HG02970 (cell line): Measurements from ENCODE around the gene PTPRG.
"Not testable (repeated sequence)": the region's sequence is repeated elsewhere in the genome, so short reads cannot be mapped to it uniquely, and the experiment has no call there.

Experiments used
- ATAC-seq: cut with Tn5 transposase; IDR thresholded peaks from one replicate; pipeline ENCODE4 v1.9.1; 2021; ENCODE audit warnings: mild to moderate bottlenecking, moderate library complexity, moderate number of reproducible peaks; ENCODE audit not compliant: unreplicated experiment, low FRiP score

PTPRG gene

DNA sequence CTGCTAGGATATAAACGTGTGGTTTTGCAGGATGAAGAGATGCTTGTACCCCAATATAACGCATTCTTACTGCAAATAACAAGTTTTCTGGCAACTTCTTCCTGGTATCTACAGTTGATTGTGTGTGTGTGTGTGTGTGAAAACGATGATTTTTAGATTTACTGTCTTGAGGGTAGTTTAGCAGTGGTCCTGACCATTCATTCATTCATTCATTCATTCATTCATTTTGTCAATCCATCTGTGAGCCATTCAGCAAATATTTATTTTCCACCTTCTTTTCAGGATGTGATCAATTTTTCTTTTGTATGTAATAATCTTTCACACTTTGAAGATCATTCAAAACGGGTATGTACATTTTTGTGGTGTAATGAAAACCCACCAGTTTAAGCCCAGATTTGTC, 250.7 kb downstream of the PTPRG start:
- ATAC-seq, result no peak

DNA sequence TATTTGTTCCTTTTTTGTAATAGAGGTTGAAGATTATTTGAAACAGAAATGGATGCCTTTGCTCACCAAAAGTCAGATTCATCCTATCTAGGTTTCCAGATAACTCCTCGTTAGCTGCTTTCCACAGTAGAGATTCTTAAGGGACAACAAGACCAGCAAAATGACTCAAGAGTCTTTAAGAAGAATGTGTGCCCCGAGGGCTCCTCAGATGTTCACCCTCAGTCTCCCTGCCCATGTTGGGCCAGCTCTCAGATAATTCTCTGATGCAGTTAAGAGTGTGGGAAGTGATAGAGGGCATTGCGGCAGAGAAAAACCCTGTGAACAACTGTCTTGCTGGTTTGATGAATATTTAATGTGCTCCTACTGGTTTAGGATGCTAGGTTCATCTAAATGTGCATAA, 251.1 kb downstream of the PTPRG start:
- ATAC-seq, result no peak

DNA sequence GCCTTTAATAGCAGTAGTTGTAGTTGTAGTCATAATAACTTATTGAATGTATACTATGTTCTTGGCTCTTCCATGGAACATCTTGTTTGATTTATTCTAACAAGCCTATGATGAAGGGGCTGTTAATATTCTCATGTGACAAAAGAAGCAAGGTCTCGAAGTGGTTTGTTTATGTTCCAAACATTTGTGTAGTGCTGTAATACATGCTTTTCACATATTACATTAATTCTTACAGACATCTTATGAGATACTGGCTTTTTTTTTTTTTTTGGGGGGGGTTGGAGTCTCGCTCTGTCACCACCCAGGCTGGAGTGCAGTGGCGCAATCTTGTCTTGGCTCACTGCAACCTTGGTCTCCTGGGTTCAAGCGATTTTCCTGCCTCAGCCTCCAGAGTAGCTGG, 252.3 kb downstream of the PTPRG start:
- no peak for ATAC-seq

DNA sequence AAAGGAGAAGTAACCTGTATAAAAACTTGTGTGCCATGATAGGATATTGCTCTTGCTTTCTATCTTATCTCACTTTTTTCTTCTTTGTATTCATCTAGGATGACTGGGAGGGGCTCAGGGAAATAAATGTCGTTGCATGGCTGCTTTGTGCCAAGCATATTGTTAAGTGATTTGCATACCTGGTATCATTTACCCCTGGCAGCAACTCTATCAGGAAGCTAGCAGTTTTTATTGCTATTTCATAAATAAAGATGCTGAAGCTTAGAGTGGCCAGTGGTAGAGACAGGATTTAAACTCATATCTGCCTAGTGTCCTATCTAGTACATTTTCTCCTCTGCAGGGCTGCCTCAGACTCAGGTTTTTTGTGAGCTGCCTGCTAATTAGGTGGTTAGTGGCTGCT, 253.3 kb downstream of the PTPRG start:
- no peak for ATAC-seq

DNA sequence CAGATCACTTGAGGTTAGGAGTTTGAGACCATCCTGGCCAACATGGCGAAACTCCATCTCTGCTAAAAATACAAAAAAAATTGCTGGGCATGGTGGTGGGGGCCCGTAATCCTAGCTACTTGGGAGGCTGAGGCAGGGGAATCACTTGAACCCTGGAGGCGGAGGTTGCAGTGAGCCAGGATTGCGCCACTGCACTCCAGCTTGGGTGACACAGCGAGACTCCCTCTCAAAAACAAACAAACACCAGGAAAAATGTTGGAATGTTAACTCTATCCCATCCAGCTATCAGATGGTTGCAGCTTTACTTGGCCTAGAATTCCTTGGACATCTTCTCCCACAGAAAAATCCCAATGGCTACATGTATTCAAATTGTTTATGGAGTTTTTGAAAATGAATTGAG, 254.9 kb downstream of the PTPRG start:
- ATAC-seq, result not testable (repeated sequence)

DNA sequence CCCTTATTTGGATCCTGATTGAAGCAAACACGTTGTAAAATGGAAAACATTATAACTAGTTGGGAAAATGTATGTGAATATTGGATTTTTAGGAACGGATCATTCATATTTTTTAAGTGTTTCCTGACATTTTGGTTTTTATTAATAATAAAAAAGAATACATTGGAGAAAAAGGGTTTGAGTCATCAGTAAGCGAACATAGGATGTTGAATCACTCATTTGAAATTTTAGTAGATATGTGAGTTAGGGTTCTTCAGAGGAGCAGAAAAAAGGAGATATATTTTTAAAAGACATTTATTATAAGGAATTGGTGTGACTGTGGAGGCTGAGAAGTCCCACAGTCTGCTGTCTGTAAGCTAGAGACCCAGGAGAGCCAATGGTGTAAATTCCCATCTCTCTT, 258.5 kb downstream of the PTPRG start:
- no peak for ATAC-seq

DNA sequence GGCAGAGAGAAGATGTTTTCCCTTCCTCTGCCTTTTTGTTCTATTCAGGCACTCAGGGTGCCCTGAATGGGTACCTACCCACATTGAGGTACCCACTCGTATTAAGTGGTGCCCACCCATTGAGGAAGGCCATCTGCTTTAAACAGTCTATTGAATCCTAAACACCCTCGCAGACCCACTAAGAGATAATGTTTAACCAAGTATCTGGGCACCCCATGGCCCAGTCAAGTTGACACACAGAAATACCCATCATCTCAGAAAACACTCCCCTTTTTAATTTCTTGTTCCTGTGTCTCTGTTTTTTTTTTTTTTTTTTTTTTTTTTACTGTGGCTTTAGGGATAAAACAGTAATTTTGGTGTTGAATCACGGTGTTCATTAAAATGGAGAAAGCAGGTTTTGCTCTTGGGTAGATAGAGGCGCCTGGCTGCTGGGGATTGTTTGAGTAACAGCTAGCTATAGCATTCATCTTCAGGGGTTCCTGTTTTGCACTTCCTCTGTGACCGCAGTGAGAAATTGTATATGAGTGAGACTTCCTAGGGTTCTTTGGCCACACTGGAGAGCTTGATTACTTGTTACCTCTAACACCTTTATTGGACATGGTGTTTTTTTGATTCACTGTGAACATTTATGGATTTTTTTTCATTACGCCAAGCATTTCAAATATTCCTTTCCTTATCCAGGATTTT, 259.1 kb downstream of the PTPRG start:
- no peak for ATAC-seq

DNA sequence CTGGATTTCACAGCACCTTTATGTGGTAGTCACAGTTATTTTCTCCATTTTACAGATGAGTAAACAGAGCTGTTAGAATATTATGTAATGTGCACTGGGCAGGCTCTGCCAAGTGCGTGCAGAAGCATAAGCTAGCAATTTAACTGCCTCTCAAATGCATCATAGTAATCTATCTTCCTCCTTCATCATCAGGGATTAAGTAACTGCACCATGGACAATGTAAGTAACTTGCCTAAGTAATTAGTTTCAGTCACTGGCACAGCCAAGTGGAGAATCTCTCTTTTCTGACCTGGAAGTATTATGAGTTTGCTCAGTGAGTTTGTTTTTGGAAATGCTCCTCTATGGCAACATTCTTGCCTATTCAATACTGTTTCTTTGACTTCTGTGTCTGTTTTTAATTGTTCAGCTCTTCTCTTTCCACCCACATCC, 260.5 kb downstream of the PTPRG start:
- no peak for ATAC-seq

DNA sequence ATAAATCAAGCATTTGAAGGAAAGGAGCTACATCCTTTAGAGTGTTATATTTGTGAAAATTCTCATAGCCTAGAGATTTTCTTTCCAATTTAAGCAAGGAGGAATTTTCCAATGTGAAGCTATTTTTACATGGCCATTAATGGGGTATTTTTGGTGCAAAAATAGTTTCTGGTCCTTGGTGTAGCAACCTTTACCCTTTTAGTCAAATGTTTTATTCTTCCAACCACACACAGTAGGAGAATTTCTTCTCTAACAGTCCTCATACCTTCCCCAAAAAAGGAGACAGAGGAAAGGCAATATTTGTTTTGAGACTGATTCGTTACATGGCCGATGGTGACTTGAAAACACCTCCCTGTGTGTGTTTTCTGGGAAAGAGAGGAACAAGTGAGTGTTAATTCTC, 261.2 kb downstream of the PTPRG start:
- ATAC-seq, result no peak

DNA sequence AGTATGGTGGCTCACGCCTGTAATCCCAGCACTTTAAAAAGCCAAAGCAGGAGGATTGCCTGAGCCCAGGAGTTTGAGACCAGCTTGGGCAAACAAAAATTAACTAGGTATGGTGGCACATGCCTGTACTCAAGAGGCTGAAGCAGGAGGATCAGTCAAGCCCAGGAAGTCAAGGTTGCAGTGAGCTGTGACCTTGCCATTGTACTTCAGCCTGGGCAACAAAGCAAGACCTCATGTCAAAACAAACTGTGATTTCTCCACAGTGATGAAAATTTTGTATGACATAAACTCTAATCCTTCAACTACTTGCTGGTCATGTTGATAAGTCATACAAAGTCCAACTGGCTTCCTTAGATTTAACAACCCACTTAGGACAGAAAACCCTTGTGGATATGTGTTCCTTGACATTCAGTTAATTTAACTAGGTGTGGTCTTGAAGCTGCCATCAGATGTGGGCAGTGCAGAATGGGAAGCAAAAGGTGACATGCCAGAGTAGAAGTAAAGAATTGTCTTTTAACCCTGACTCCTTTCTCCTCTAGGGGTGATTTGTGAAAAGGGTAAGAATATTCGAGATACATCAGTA, 263.3 kb downstream of the PTPRG start:
- no peak for ATAC-seq

DNA sequence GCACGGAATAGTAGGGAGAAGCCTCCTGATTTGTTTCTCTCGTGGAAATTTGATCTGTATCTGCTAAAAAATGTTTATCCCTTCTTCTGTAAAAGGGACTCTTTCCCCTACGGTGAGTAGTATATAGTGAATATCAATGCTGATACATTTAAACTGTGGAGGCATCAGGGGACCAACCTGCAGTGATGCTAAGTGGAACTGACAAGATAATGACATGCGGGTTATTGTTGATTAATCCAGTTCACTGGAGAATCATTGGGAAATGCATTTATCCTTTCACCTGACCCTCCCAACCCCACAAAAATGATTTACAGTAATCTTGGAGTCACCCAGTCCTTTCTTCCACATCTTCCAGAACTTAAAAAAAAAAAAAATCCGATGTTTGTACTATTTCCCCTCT, 264.8 kb downstream of the PTPRG start:
- no peak for ATAC-seq

DNA sequence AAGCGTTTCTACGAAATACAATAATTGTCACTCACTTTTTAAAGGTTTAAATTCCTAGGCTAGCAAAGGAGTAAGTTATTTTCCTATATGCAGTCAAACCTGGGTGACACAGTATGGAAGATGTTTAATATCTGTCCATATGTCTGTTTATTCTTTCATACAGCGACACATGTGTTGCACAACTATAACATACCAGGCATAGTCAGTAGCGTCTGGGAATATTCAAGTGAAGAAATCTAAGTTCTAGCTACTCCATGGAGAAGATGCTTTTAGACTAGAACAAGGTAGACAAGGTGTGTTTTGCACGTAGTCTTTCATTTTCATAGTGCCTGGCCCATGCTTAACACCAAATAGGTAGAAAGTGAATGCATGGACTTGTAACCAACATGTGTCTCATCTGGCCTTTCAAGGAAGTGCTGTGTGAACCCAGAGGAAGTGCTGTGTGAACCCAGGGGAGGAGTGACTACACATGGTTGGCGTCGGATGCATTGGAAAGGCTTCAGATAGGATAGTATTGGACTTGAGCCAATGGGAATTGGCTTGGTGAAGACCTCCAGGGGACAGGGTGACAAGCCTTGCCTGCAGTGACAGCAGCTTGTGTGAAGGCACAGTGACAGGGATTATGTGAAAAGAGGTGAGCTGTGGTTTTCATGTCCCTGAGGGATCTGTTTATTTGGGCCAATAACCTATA, 267.0 kb downstream of the PTPRG start:
- no peak for ATAC-seq

DNA sequence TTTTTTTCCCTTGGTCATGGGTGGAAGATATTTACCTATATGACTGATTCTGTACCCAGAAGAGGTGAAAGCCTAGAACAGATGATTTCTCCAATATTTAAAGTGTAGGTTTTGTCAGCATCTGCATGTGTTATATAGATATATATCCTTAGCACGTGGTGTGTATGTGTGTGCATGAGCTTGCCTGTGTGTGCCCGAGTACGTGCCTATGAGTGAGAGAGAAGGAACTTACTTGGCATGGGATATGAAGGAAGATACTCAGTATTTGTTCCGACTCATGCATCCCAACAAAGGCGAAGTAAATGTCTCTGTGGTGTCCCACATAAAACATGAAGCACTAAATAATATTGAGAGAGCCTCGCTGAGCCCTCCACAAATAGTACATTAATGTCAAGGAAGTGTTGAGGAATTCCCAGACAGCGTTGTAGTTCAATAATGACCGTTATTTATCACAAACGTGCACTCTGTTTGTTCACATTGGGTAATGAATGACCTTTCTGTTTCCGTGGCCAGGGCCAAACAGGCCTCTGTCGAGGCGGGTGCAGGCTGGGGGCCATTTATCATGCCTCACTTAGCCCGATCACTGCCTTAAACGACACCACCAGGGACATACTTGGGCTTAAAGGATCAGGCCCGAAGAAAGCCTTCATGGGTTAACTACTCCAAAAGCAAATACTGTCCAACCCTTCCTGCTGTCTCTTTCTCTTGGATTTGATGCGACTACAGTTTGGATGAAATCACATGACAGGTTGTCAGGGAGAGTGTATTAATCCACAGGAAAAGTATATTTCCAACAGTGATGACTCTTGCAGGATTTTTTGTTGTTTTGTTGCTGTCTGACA, 267.7 kb downstream of the PTPRG start:
- no peak for ATAC-seq

DNA sequence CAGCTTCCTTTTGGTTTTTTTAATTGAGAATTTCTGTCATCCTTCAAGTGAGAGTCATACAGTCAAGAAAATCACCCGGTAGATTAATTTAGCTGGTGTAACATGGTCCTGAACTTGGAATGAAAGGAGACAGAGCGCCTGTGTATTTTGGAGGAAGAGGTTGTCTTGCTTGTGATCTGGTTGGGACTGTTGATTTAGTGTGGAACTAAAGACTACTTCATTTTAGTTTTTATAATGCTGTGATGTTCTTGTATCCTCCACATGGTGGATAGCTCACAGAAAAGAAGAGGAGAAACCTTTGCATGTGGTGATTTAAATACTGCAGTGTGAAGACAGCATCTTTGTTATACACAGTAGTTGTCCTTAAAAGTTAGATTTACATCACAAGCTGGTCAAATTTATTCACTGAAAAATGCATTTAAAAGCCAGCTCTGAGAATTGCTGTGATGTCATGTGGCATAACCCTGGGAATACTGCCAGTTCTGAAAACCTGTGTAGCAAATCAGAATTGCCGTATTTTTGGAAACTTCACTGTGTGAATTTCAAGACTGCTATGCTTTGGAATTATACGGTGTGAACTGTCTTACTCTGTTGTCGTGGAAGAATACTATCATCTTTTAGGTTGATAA, 268.5 kb downstream of the PTPRG start:
- ATAC-seq, result no peak

DNA sequence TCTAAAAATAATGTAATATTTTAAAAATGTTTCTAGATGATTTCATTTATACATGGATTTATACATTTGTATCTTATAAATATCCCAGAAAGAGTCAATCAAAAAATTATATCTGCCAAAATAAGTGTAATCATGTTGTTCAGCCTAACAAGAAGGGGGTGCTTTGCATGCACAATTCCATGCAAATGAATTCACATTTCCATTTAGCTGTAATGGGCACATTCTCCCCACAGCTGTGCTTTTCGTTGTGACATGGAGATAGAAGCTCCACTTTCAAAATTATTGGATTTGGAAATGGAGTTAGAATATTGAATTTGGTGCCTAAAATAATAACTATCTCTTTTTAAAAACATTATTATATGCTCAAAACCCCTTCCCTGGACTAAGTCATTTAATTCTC, 270.6 kb downstream of the PTPRG start:
- no peak for ATAC-seq

DNA sequence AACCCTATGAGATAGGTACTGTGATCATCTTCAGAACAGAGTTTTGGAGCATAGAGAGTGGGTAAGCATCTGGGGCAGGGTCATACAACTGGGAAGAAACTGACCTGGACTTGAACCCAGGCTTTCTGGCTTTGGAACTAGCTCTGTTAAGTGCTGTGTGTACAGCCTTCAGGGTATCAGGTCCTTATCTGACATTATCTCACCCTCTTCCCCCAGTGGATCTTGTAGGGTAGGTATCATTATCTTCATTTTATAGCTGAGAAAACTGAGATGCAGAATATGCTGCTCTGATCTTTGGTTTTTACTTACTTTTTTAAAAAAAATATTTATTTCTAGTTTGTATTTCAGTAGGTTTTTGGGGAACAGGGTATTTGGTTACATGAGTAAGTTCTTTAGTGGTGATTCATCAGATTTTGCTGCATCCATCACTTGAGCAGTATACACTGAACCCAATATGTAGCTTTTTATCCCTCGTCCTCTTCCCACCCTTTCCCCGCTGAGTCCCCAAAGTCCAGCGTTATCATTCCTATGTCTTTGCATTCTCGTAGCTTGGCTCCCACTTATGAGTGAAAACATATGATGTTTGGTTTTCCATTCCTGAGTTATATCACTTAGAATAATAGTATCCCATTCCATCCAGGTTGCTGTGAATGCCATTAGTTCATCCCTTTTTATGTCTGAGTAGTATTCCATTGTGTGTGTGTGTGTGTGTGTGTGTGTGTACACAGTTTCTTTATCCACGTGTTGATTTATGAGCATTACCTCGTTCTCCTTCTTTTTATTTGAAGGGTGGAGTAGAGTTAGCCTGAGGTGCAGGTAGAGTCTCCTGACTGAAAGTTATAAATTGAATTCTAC, 271.2 kb downstream of the PTPRG start:
- ATAC-seq, result no peak

DNA sequence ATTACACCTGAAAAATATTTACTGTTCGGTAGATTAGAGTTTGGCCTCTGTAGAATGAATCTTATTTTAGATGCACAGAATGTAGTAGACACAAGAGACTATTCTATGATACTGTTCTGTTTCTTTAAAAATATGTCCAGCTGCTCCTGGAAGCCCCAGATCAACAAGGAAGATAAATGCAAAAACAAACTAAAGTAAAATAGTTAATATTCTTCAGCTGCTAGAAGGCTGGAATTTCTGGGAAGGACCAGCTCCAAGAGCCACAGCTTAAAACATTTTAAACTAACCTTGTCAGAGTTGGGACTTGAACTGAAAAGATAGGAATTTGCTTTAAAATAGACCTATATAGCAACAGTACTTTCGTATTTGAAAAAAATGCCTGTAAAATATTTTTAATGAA, 277.9 kb downstream of the PTPRG start:
- ATAC-seq, result no peak

DNA sequence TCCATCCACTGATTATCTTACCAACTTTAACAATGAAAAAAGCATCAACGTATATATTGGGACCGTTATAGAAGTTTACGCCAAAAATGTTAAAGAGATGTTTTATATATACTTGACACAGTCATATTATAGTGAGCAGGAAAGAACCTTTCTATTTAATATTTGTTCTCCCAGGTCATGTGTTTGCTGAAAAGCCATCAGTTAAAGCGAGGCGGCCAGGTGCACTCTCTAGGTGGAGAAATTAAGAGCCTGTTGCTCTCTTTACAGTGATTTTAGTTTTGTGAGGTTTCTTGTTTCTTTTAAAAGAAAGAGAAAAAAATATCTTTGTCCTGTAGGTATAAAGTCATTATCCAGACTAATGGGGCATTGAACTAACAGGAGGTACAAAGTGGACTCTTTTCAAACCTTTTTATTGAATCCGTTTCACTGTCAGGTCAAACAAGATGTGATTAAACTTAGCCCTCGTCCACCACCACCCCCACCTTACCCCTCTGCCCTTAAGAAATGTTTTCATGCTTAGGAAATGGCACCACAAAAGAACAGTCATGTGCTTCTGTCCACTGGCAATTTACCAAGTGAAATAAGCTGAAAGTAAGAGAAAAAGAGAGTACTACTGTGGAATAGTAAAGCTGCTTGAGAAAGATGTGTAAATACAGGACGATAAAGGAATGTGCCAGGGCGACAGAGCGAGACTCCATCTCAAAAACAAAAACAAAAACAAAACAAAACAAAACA, 279.9 kb downstream of the PTPRG start:
- no peak for ATAC-seq

DNA sequence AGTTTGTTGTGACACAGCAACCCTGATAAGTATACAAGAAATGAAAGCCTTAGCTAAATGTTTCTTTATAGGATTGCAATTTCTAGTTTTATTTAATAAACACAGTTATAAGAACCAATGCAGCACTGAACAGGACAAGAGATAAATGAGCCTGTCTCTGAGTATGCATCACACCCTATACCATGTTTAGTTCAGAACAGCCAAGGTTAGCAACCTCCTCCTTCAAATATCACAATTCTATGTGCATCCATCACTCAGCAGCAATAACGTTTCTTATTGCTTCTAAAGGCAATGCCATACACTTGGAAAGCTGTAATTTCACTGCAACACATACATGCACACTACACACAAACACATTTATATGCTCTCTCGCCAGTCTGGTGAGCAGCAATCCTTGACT, 280.6 kb downstream of the PTPRG start:
- ATAC-seq, result no peak
